ENCODE results near the gene CDCP1. TPM values are rescaled to one million over a fixed set of nuclear protein-coding genes. Genes with fewer than 3 reads are reported as not detected.

Gene CDCP1
- total and polyA plus RNA-seq, 8 donors = 4.1 to 24.5 (median 8.1) TPM

- WGBS, 5 donors = 79 to 88% (median 86%) methylated on average over 4 of the region's 4 CpGs
- Histone ChIP-seq H3K27me3 (no peaks in the 10 kb centered on the region), H3K27ac (peak overlapping the region in 3 of 5 donors; percentile 2 to 54 (median 38)), H3K36me3 (no peaks in the 10 kb centered on the region), H3K9me3 (no peaks in the 10 kb centered on the region), H3K4me1 (peaks cover 8 to 14% (median 11%) of the 10 kb centered on the region in 4 donors), H3K4me3 (no peak overlapping the region)
- no peak for TF ChIP-seq POLR2A (IDR thresholded peaks at IDR 0.05)
- TF ChIP-seq EP300 (IDR thresholded peaks at IDR 0.05) = no peak
- no peak for TF ChIP-seq CTCF (IDR thresholded peaks at IDR 0.05)
- TF ChIP-seq POLR2AphosphoS5 (IDR thresholded peaks at IDR 0.05) = no peak
- intact Hi-C loops (cut with DNase I; ENCODE audit: low total_unique reads) = no loop called here
- no peak for DNase-seq
Measured at GRCh38 chr3:45191424-45191823, 45.2 kb upstream of the CDCP1 start.

- H3K9me3 ChIP-seq = no peaks in the 10 kb centered on the region
- no peaks in the 10 kb centered on the region for H3K27me3 ChIP-seq
- TF ChIP-seq POLR2AphosphoS5 (IDR thresholded peaks at IDR 0.05) (no peak), EP300 (IDR thresholded peaks at IDR 0.05) (no peak), CTCF (IDR thresholded peaks at IDR 0.05) (no peak), POLR2A (IDR thresholded peaks at IDR 0.05) (no peak)
- DNase-seq = peak in 1 of 2 donors; percentile 73
- intact Hi-C loops (cut with DNase I; ENCODE audit: low total_unique reads) = no loop called here
- no peak overlapping the region for H3K27ac ChIP-seq
- 71 to 91% (median 87%) methylated on average over 8 of the region's 8 CpGs for WGBS, 5 donors
- H3K4me1 ChIP-seq = peaks cover 8 to 16% (median 11%) of the 10 kb centered on the region in 4 donors
- H3K36me3 ChIP-seq = no peaks in the 10 kb centered on the region
- no peak overlapping the region for H3K4me3 ChIP-seq
Measured at GRCh38 chr3:45188719-45189659, 42.8 kb upstream of the CDCP1 start.

GRCh38 chr3:45187694-45188141 is 41.5 kb upstream of the CDCP1 start:
- no peaks in the 10 kb centered on the region for H3K36me3 ChIP-seq
- H3K4me3 ChIP-seq = no peak overlapping the region
- WGBS, 5 donors = 52 to 82% (median 61%) methylated on average over 3 of the region's 3 CpGs
- H3K27me3 ChIP-seq = no peaks in the 10 kb centered on the region
- intact Hi-C loops (cut with DNase I; ENCODE audit: low total_unique reads) = no loop called here
- no peak for DNase-seq
- H3K27ac ChIP-seq = no peak overlapping the region
- no peak for TF ChIP-seq POLR2A (IDR thresholded peaks at IDR 0.05)
- no peak for TF ChIP-seq CTCF (IDR thresholded peaks at IDR 0.05)
- no peak for TF ChIP-seq POLR2AphosphoS5 (IDR thresholded peaks at IDR 0.05)
- no peak for TF ChIP-seq EP300 (IDR thresholded peaks at IDR 0.05)
- peaks cover 6 to 29% (median 20%) of the 10 kb centered on the region in 4 donors for H3K4me1 ChIP-seq
- H3K9me3 ChIP-seq = no peaks in the 10 kb centered on the region

- WGBS, 5 donors = 92 to 99% (median 96%) methylated on average over 5 to 6 of the region's 6 CpGs
- Histone ChIP-seq H3K27me3 (no peaks in the 10 kb centered on the region), H3K4me3 (no peak overlapping the region), H3K4me1 (peaks cover 0 to 28% (median 25%) of the 10 kb centered on the region in 4 donors), H3K36me3 (no peaks in the 10 kb centered on the region), H3K9me3 (no peaks in the 10 kb centered on the region), H3K27ac (no peak overlapping the region)
- no peak for DNase-seq
- intact Hi-C loops (cut with DNase I; ENCODE audit: low total_unique reads) = no loop called here
- TF ChIP-seq CTCF (IDR thresholded peaks at IDR 0.05) (no peak), POLR2A (IDR thresholded peaks at IDR 0.05) (no peak), POLR2AphosphoS5 (IDR thresholded peaks at IDR 0.05) (no peak), EP300 (IDR thresholded peaks at IDR 0.05) (no peak)
Measured at GRCh38 chr3:45186871-45187270, 40.7 kb upstream of the CDCP1 start.

Data from stomach (tissue), 9 donors.